ENCODE measurements around the gene BMPR2.
A peak's percentile ranks its signal among the peaks of the same experiment; 100 is the strongest.
"Not testable (repeated sequence)": the region's sequence is repeated elsewhere in the genome, so short reads cannot be mapped to it uniquely, and the experiment has no call there.

BMPR2 gene

GRCh38 chr2:202455114-202455513 is 79.0 kb downstream of the BMPR2 start:
- no peak for DNase-seq

- no peak for DNase-seq
Observed at GRCh38 chr2:202460119-202460518, 84.0 kb downstream of the BMPR2 start.

GRCh38 chr2:202479090-202479489 is 103.0 kb downstream of the BMPR2 start:
- no peak for DNase-seq

GRCh38 chr2:202479610-202480009 is 103.5 kb downstream of the BMPR2 start:
- DNase-seq, result peak in 2 of 3 donors; percentile 5 to 37

- DNase-seq, result no peak
Observed at GRCh38 chr2:202486351-202486750, 110.2 kb downstream of the BMPR2 start.

GRCh38 chr2:202488671-202489070 is 112.5 kb downstream of the BMPR2 start:
- DNase-seq, result no peak

- no peak for DNase-seq
Observed at GRCh38 chr2:202490479-202490878, 114.4 kb downstream of the BMPR2 start.

- no peak for DNase-seq
Observed at GRCh38 chr2:202491514-202491913, 115.4 kb downstream of the BMPR2 start.

- no peak for DNase-seq
Observed at GRCh38 chr2:202494300-202495229, 118.4 kb downstream of the BMPR2 start.

- no peak for DNase-seq
Observed at GRCh38 chr2:202495230-202495604, 119.1 kb downstream of the BMPR2 start.

GRCh38 chr2:202496835-202497472 is 120.8 kb downstream of the BMPR2 start:
- DNase-seq, result not testable (repeated sequence)

GRCh38 chr2:202497473-202497866 is 121.3 kb downstream of the BMPR2 start:
- not testable (repeated sequence) for DNase-seq

GRCh38 chr2:202499841-202500240 is 123.7 kb downstream of the BMPR2 start:
- not testable (repeated sequence) for DNase-seq

- DNase-seq, result not testable (repeated sequence)
Observed at GRCh38 chr2:202503276-202503675, 127.1 kb downstream of the BMPR2 start.

GRCh38 chr2:202508686-202509085 is 132.6 kb downstream of the BMPR2 start:
- DNase-seq, result no peak

GRCh38 chr2:202510911-202511310 is 134.8 kb downstream of the BMPR2 start:
- no peak for DNase-seq

- DNase-seq, result no peak
Observed at GRCh38 chr2:202512176-202512575, 136.0 kb downstream of the BMPR2 start.

GRCh38 chr2:202514732-202515131 is 138.6 kb downstream of the BMPR2 start:
- no peak for DNase-seq

GRCh38 chr2:202519453-202519852 is 143.3 kb downstream of the BMPR2 start:
- DNase-seq, result no peak

GRCh38 chr2:202521470-202521869 is 145.3 kb downstream of the BMPR2 start:
- DNase-seq, result no peak

GRCh38 chr2:202529389-202529788 is 153.3 kb downstream of the BMPR2 start:
- DNase-seq, result no peak

GRCh38 chr2:202530038-202530437 is 153.9 kb downstream of the BMPR2 start:
- no peak for DNase-seq

- not testable (repeated sequence) for DNase-seq
Observed at GRCh38 chr2:202535290-202535689, 159.2 kb downstream of the BMPR2 start.

GRCh38 chr2:202541137-202541536 is 165.0 kb downstream of the BMPR2 start:
- no peak for DNase-seq
